GM23338 (cell line): ENCODE measurements around the gene TNNI2. TPM values are rescaled to one million over a fixed set of nuclear protein-coding genes. Genes with fewer than 3 reads are reported as not detected.

Experiments
- ATAC-seq: fragments of 200-7000 bp; cut with Tn5 transposase; 3 replicates; pipeline ENCODE4 v1.9.1; 2020
- DNase-seq: peaks from one replicate; pipeline ENCODE4 v3.0.0-alpha.2; 2015; ENCODE audit warnings: low spot score
- H2AFZ ChIP-seq: fragments of 200-600 bp; sonication (generic); 2 replicates; pipeline ENCODE4 v1.8.0; 2016; ENCODE audit warnings: antibody characterized with exemption, mild to moderate bottlenecking, moderate library complexity
- H3F3A ChIP-seq: fragments of 200-600 bp; sonication (generic); replicated peaks from 2 replicates; pipeline ENCODE4 v1.8.0; 2017; ENCODE audit warnings: antibody characterized with exemption, mixed run types, low read depth
- H3K27ac ChIP-seq: fragments of 200-600 bp; sonication (generic); 2 replicates; pipeline ENCODE4 v1.6.1; 2016; ENCODE audit warnings: low read depth
- H3K27me3 ChIP-seq: fragments of 200-600 bp; sonication (generic); 2 replicates; pipeline ENCODE4 v1.8.0; 2016; ENCODE audit warnings: mild to moderate bottlenecking, mixed run types, moderate library complexity; ENCODE audit not compliant: insufficient read depth
- H3K36me3 ChIP-seq: fragments of 200-600 bp; sonication (generic); 2 replicates; pipeline ENCODE4 v1.8.0; 2016; ENCODE audit warnings: mild to moderate bottlenecking; ENCODE audit not compliant: insufficient read depth
- H3K4me1 ChIP-seq: fragments of 200-600 bp; sonication (generic); 2 replicates; pipeline ENCODE4 v1.8.0; 2016; ENCODE audit warnings: mild to moderate bottlenecking, moderate library complexity; ENCODE audit not compliant: insufficient read depth
- H3K4me2 ChIP-seq: fragments of 200-600 bp; sonication (generic); 2 replicates; pipeline ENCODE4 v1.7.1; 2017; ENCODE audit warnings: mixed run types
- H3K4me3 ChIP-seq: fragments of 200-600 bp; sonication (generic); 2 replicates; pipeline ENCODE4 v1.6.1; 2016; ENCODE audit warnings: mixed run types
- H3K79me2 ChIP-seq: fragments of 200-600 bp; sonication (generic); replicated peaks from 2 replicates; pipeline ENCODE4 v1.8.0; 2017; ENCODE audit warnings: mild to moderate bottlenecking; ENCODE audit not compliant: insufficient read depth
- H3K9me2 ChIP-seq: fragments of 200-600 bp; sonication (generic); 2 replicates; pipeline ENCODE4 v1.8.0; 2017; ENCODE audit not compliant: insufficient read depth
- H4K20me1 ChIP-seq: fragments of 200-600 bp; sonication (generic); replicated peaks from 2 replicates; pipeline ENCODE4 v1.8.0; 2017; ENCODE audit warnings: mild to moderate bottlenecking; ENCODE audit not compliant: insufficient read depth
- H3K27ac Mint-ChIP-seq: 2 replicates; pipeline ENCODE4 v1.8.0; 2020; ENCODE audit warnings: inconsistent platforms, mild to moderate bottlenecking, moderate library complexity, mixed read lengths
- H3K27me3 Mint-ChIP-seq: 3 replicates; pipeline ENCODE4 v1.8.0; 2022; ENCODE audit warnings: low read depth, mild to moderate bottlenecking, moderate library complexity, mixed read lengths, inconsistent platforms; ENCODE audit not compliant: insufficient read depth, poor library complexity
- H3K36me3 Mint-ChIP-seq: 3 replicates; pipeline ENCODE4 v1.8.0; 2021; ENCODE audit warnings: low read depth, mild to moderate bottlenecking, inconsistent platforms, moderate library complexity, mixed read lengths
- H3K4me1 Mint-ChIP-seq: 3 replicates; pipeline ENCODE4 v1.8.0; 2020; ENCODE audit warnings: mild to moderate bottlenecking, inconsistent platforms, mixed read lengths
- H3K4me3 Mint-ChIP-seq: 3 replicates; pipeline ENCODE4 v1.8.0; 2021; ENCODE audit warnings: moderate library complexity, mild to moderate bottlenecking, inconsistent platforms, mixed read lengths
- H3K9me3 Mint-ChIP-seq: 3 replicates; pipeline ENCODE4 v1.8.0; 2020; ENCODE audit warnings: moderate library complexity, mild to moderate bottlenecking, inconsistent platforms, mixed read lengths
- CREB1 ChIP-seq: fragments of 250-450 bp; sonication (Bioruptor Pico); IDR thresholded peaks from 2 replicates; pipeline ENCODE4 v1.5.0; 2020; ENCODE audit warnings: low read depth, mild to moderate bottlenecking, moderate library complexity
- CTCF ChIP-seq, 2 experiments: fragments of 200-600 bp in 1 of 2; sonication (generic) in 1 of 2; conservative IDR thresholded peaks; 2 replicates each; pipeline versions ENCODE4 v1.5.1 to v1.6.1; 2016 to 2017; ENCODE audit warnings: antibody characterized with exemption in 2 of 2, low read depth in 2 of 2, mild to moderate bottlenecking in 2 of 2, moderate library complexity in 1 of 2
- ETS1 ChIP-seq: IDR thresholded peaks from 2 replicates; pipeline ENCODE4 v1.6.1; 2016; ENCODE audit warnings: antibody characterized with exemption
- EZH2 ChIP-seq: fragments of 200-600 bp; sonication (generic); IDR thresholded peaks from one replicate; pipeline ENCODE4 v1.8.0; 2017; ENCODE audit warnings: antibody characterized with exemption, mild to moderate bottlenecking, low read depth; ENCODE audit not compliant: unreplicated experiment
- EZH2phosphoT487 ChIP-seq: fragments of 200-600 bp; sonication (generic); IDR thresholded peaks from one replicate; pipeline ENCODE4 v1.8.1; 2018; ENCODE audit warnings: antibody characterized with exemption; ENCODE audit not compliant: unreplicated experiment
- JUNB ChIP-seq: IDR thresholded peaks from one replicate; pipeline ENCODE4 v1.6.1; 2016; ENCODE audit warnings: antibody characterized with exemption; ENCODE audit not compliant: unreplicated experiment
- NANOG ChIP-seq: IDR thresholded peaks from 2 replicates; pipeline ENCODE4 v1.6.1; 2016; ENCODE audit warnings: antibody characterized with exemption, borderline replicate concordance
- POLR2AphosphoS5 ChIP-seq: IDR thresholded peaks from 2 replicates; pipeline ENCODE4 v1.6.1; 2016; ENCODE audit warnings: antibody characterized with exemption, low read depth
- STAT1 ChIP-seq: IDR thresholded peaks from one replicate; pipeline ENCODE4 v1.6.1; 2016; ENCODE audit warnings: antibody characterized with exemption; ENCODE audit not compliant: unreplicated experiment
- ZNF114 ChIP-seq: fragments of 250-450 bp; sonication (Bioruptor Pico); IDR thresholded peaks from 2 replicates; pipeline ENCODE4 v1.5.0; 2020; ENCODE audit warnings: mild to moderate bottlenecking, moderate library complexity
- ZNF331 ChIP-seq: fragments of 250-450 bp; sonication (Bioruptor Pico); IDR thresholded peaks from 2 replicates; pipeline ENCODE4 v1.5.0; 2020; ENCODE audit warnings: low read depth, mild to moderate bottlenecking, moderate library complexity
- polyA plus RNA-seq: library from polyadenylated mRNA; unstranded; fragments of >200 nt; fragmentation: Nextera tagmentation; extraction: Ambion mirVana; gene quantifications from 2 replicates; pipeline ENCODE4 v1.2.1, GENCODE V29; 2016
- total RNA-seq: library from RNA; depleted of rRNA; stranded (reverse); fragments of >200 nt; shearing (Covaris generic); gene quantifications from 2 replicates; pipeline ENCODE4 v1.2.3, GENCODE V29; 2014
- TF ChIP-seq, protein P1 (sequence below): IDR thresholded peaks from one replicate; pipeline ENCODE4 v1.6.1; 2018; ENCODE audit warnings: antibody characterized with exemption; ENCODE audit not compliant: unreplicated experiment
- TF ChIP-seq, protein P2 (sequence below): fragments of 250-450 bp; sonication (Bioruptor Pico); IDR thresholded peaks from 2 replicates; pipeline ENCODE4 v1.5.0; 2020; ENCODE audit warnings: mild to moderate bottlenecking, moderate library complexity

TNNI2 gene
- total and polyA plus RNA-seq, 2 experiments from 2014 or later: not detected

DNA sequence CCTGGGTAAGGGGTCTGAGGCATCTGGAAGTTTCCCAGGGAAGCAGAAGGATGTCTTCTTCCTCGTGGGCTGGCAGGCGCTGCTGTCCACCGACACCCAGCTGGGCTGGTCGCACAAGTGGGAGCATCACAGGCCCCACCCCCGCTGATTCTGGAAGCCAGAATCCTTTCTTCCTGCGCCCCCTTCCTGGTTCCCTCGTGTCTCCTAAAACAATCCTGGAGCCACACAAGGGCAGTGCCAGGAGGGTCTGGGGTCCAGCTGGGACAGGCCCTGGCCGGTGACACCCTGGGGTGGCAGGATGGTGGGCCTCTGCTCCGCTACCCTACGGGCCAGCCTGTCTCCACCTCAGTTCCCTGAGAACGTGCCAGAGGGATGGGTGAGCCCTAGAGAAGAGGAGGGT is 18.3 kb downstream of the TNNI2 start:
- H3K36me3 ChIP-seq: no peaks in the 10 kb centered on the region
- DNase-seq: no peak
- TF ChIP-seq STAT1 (no peak), CTCF (conservative IDR thresholded peaks at IDR 0.05; ENCODE audit: low read depth in 2 of 2) (no peak), ZNF331 (CRISPR knock-in tag) (no peak), ZNF114 (CRISPR knock-in tag) (no peak), EZH2phosphoT487 (no peak), ETS1 (no peak), NANOG (no peak), POLR2AphosphoS5 (no peak), CREB1 (CRISPR knock-in tag) (no peak), EZH2 (no peak), JUNB (no peak)
- TF ChIP-seq, protein P1, sequence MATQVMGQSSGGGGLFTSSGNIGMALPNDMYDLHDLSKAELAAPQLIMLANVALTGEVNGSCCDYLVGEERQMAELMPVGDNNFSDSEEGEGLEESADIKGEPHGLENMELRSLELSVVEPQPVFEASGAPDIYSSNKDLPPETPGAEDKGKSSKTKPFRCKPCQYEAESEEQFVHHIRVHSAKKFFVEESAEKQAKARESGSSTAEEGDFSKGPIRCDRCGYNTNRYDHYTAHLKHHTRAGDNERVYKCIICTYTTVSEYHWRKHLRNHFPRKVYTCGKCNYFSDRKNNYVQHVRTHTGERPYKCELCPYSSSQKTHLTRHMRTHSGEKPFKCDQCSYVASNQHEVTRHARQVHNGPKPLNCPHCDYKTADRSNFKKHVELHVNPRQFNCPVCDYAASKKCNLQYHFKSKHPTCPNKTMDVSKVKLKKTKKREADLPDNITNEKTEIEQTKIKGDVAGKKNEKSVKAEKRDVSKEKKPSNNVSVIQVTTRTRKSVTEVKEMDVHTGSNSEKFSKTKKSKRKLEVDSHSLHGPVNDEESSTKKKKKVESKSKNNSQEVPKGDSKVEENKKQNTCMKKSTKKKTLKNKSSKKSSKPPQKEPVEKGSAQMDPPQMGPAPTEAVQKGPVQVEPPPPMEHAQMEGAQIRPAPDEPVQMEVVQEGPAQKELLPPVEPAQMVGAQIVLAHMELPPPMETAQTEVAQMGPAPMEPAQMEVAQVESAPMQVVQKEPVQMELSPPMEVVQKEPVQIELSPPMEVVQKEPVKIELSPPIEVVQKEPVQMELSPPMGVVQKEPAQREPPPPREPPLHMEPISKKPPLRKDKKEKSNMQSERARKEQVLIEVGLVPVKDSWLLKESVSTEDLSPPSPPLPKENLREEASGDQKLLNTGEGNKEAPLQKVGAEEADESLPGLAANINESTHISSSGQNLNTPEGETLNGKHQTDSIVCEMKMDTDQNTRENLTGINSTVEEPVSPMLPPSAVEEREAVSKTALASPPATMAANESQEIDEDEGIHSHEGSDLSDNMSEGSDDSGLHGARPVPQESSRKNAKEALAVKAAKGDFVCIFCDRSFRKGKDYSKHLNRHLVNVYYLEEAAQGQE: no peak
- TF ChIP-seq, protein P2, sequence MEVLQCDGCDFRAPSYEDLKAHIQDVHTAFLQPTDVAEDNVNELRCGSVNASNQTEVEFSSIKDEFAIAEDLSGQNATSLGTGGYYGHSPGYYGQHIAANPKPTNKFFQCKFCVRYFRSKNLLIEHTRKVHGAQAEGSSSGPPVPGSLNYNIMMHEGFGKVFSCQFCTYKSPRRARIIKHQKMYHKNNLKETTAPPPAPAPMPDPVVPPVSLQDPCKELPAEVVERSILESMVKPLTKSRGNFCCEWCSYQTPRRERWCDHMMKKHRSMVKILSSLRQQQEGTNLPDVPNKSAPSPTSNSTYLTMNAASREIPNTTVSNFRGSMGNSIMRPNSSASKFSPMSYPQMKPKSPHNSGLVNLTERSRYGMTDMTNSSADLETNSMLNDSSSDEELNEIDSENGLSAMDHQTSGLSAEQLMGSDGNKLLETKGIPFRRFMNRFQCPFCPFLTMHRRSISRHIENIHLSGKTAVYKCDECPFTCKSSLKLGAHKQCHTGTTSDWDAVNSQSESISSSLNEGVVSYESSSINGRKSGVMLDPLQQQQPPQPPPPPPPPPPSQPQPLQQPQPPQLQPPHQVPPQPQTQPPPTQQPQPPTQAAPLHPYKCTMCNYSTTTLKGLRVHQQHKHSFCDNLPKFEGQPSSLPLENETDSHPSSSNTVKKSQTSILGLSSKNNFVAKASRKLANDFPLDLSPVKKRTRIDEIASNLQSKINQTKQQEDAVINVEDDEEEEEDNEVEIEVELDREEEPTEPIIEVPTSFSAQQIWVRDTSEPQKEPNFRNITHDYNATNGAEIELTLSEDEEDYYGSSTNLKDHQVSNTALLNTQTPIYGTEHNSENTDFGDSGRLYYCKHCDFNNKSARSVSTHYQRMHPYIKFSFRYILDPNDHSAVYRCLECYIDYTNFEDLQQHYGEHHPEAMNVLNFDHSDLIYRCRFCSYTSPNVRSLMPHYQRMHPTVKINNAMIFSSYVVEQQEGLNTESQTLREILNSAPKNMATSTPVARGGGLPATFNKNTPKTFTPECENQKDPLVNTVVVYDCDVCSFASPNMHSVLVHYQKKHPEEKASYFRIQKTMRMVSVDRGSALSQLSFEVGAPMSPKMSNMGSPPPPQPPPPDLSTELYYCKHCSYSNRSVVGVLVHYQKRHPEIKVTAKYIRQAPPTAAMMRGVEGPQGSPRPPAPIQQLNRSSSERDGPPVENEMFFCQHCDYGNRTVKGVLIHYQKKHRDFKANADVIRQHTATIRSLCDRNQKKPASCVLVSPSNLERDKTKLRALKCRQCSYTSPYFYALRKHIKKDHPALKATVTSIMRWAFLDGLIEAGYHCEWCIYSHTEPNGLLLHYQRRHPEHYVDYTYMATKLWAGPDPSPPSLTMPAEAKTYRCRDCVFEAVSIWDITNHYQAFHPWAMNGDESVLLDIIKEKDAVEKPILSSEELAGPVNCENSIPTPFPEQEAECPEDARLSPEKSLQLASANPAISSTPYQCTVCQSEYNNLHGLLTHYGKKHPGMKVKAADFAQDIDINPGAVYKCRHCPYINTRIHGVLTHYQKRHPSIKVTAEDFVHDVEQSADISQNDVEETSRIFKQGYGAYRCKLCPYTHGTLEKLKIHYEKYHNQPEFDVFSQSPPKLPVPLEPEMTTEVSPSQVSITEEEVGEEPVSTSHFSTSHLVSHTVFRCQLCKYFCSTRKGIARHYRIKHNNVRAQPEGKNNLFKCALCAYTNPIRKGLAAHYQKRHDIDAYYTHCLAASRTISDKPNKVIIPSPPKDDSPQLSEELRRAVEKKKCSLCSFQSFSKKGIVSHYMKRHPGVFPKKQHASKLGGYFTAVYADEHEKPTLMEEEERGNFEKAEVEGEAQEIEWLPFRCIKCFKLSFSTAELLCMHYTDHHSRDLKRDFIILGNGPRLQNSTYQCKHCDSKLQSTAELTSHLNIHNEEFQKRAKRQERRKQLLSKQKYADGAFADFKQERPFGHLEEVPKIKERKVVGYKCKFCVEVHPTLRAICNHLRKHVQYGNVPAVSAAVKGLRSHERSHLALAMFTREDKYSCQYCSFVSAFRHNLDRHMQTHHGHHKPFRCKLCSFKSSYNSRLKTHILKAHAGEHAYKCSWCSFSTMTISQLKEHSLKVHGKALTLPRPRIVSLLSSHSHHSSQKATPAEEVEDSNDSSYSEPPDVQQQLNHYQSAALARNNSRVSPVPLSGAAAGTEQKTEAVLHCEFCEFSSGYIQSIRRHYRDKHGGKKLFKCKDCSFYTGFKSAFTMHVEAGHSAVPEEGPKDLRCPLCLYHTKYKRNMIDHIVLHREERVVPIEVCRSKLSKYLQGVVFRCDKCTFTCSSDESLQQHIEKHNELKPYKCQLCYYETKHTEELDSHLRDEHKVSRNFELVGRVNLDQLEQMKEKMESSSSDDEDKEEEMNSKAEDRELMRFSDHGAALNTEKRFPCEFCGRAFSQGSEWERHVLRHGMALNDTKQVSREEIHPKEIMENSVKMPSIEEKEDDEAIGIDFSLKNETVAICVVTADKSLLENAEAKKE (CRISPR knock-in tag): no peak
- Mint-ChIP-seq H3K9me3 (no peaks in the 10 kb centered on the region), H3K36me3 (no peaks in the 10 kb centered on the region), H3K4me3 (no peak overlapping the region), H3K27ac (no peak overlapping the region), H3K27me3 (no peaks in the 10 kb centered on the region), H3K4me1 (no peaks in the 10 kb centered on the region)
- no peak overlapping the region for H2AFZ ChIP-seq
- H3K4me2 ChIP-seq: no peak overlapping the region
- H3K27ac ChIP-seq: no peak overlapping the region
- H4K20me1 ChIP-seq: no peaks in the 10 kb centered on the region
- H3K4me1 ChIP-seq: no peaks in the 10 kb centered on the region
- no peaks in the 10 kb centered on the region for H3K79me2 ChIP-seq
- no peak for ATAC-seq
- no peaks in the 10 kb centered on the region for H3K9me2 ChIP-seq
- no peak overlapping the region for H3K4me3 ChIP-seq
- H3K27me3 ChIP-seq: no peaks in the 10 kb centered on the region
- no peaks in the 10 kb centered on the region for H3F3A ChIP-seq
